Astrocyte (in vitro differentiated cells and primary cell): ENCODE data around the gene ZNF234.

ENCODE experiments used
- EZH2 ChIP-seq: IDR thresholded peaks from 2 replicates; pipeline ENCODE4 v1.6.1; 2012; ENCODE audit warnings: mild to moderate bottlenecking, low read length, inconsistent platforms; ENCODE audit not compliant: insufficient read depth
- TF ChIP-seq, protein P1 (sequence below): IDR thresholded peaks from 2 replicates; pipeline ENCODE4 v1.5.1; 2011; ENCODE audit warnings: low read depth, mild to moderate bottlenecking, inconsistent platforms, low read length, moderate library complexity; ENCODE audit not compliant: insufficient read depth

DNA sequence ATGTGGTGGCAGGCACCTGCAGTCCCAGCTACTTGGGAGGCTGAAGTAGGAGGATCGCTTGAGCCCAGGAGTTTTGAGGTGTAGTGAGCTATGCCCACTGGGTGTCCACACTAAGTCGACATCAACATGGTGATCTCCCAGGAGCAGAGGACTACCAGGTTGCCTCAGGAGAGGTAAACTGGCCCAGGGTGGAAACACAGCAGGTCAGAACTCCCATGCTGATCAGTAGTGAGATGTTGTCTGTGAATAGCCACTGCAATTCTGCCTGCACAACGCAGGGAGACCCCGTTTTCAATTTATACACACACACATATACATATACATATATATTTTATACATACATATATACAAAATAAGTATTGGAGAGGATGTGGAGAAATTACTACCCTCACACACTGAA, 49.2 kb upstream of the ZNF234 start:
- TF ChIP-seq, protein P1, sequence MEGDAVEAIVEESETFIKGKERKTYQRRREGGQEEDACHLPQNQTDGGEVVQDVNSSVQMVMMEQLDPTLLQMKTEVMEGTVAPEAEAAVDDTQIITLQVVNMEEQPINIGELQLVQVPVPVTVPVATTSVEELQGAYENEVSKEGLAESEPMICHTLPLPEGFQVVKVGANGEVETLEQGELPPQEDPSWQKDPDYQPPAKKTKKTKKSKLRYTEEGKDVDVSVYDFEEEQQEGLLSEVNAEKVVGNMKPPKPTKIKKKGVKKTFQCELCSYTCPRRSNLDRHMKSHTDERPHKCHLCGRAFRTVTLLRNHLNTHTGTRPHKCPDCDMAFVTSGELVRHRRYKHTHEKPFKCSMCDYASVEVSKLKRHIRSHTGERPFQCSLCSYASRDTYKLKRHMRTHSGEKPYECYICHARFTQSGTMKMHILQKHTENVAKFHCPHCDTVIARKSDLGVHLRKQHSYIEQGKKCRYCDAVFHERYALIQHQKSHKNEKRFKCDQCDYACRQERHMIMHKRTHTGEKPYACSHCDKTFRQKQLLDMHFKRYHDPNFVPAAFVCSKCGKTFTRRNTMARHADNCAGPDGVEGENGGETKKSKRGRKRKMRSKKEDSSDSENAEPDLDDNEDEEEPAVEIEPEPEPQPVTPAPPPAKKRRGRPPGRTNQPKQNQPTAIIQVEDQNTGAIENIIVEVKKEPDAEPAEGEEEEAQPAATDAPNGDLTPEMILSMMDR: no peak
- no peak for TF ChIP-seq EZH2
